ENCODE data around the gene PTPRE. TPM values are rescaled to one million over a fixed set of nuclear protein-coding genes. Genes with fewer than 3 reads are reported as not detected.

Gene PTPRE
- total and polyA plus RNA-seq, 9 donors, result 2.1 to 15.5 (median 6.9) TPM

- Histone ChIP-seq H3K9me3 (no peaks in the 10 kb centered on the region), H3K4me1 (ENCODE audit: insufficient read depth) (no peaks in the 10 kb centered on the region), H3K27ac (no peak overlapping the region), H3K27me3 (no peaks in the 10 kb centered on the region), H3K4me3 (no peak overlapping the region), H3K36me3 (no peaks in the 10 kb centered on the region)
- no peak for DNase-seq
- TF ChIP-seq CTCF (IDR thresholded peaks at IDR 0.05) (no peak), POLR2A (IDR thresholded peaks at IDR 0.05) (no peak), EP300 (IDR thresholded peaks at IDR 0.05) (no peak)
- intact Hi-C loops (cut with DNase I), result no loop called here
- WGBS, 3 donors, result 77 to 89% (median 85%) methylated on average over 8 of the region's 8 CpGs
Measured at GRCh38 chr10:128008521-128009250, 101.8 kb downstream of the PTPRE start.

GRCh38 chr10:128009372-128010126 lies 102.6 kb downstream of the PTPRE start:
- H3K36me3 ChIP-seq, result no peaks in the 10 kb centered on the region
- no peak overlapping the region for H3K4me3 ChIP-seq
- H3K27ac ChIP-seq, result no peak overlapping the region
- H3K9me3 ChIP-seq, result no peaks in the 10 kb centered on the region
- H3K4me1 ChIP-seq (ENCODE audit: insufficient read depth), result no peaks in the 10 kb centered on the region
- H3K27me3 ChIP-seq, result no peaks in the 10 kb centered on the region
- no peak for TF ChIP-seq POLR2A (IDR thresholded peaks at IDR 0.05)
- TF ChIP-seq EP300 (IDR thresholded peaks at IDR 0.05), result no peak
- TF ChIP-seq CTCF (IDR thresholded peaks at IDR 0.05), result no peak
- 43 to 53% (median 52%) methylated on average over 14 of the region's 14 CpGs for WGBS, 3 donors
- intact Hi-C loops (cut with DNase I), result loop anchor here in 2 of 4 donors (5.0 kb wide), 1 partner anchor 102 kb away; the partner anchor contains the start of gene PTPRE (in 2 of the 2)
- no peak for DNase-seq

- Histone ChIP-seq H3K27me3 (no peaks in the 10 kb centered on the region), H3K9me3 (no peaks in the 10 kb centered on the region), H3K4me3 (no peak overlapping the region), H3K27ac (no peak overlapping the region), H3K4me1 (ENCODE audit: insufficient read depth) (no peaks in the 10 kb centered on the region), H3K36me3 (no peaks in the 10 kb centered on the region)
- TF ChIP-seq EP300 (IDR thresholded peaks at IDR 0.05) (no peak), CTCF (IDR thresholded peaks at IDR 0.05) (peak; percentile 56 to 88 (median 60)), POLR2A (IDR thresholded peaks at IDR 0.05) (no peak)
- WGBS, 3 donors, result 15 to 19% (median 17%) methylated on average over 27 of the region's 27 CpGs
- intact Hi-C loops (cut with DNase I), result loop anchor here in 2 of 4 donors (5.0 kb wide), 1 partner anchor 104 kb away; the partner anchor contains the start of gene PTPRE (in 2 of the 2)
- DNase-seq, result peak; percentile 56 to 92 (median 79)
Measured at GRCh38 chr10:128011059-128011979, 104.4 kb downstream of the PTPRE start.

- intact Hi-C loops (cut with DNase I), result loop anchor here in 2 of 4 donors (5.0 kb wide), 1 partner anchor 106 kb away; the partner anchor contains the start of gene PTPRE (in 2 of the 2)
- Histone ChIP-seq H3K4me3 (no peak overlapping the region), H3K9me3 (no peaks in the 10 kb centered on the region), H3K27ac (no peak overlapping the region), H3K4me1 (ENCODE audit: insufficient read depth) (no peaks in the 10 kb centered on the region), H3K36me3 (no peaks in the 10 kb centered on the region), H3K27me3 (no peaks in the 10 kb centered on the region)
- TF ChIP-seq POLR2A (IDR thresholded peaks at IDR 0.05) (no peak), CTCF (IDR thresholded peaks at IDR 0.05) (no peak), EP300 (IDR thresholded peaks at IDR 0.05) (no peak)
- DNase-seq, result no peak
- WGBS, 3 donors, result 82 to 90% (median 88%) methylated on average over 4 of the region's 4 CpGs
Measured at GRCh38 chr10:128013626-128014025, 106.7 kb downstream of the PTPRE start.
